IPS-20b (cell line): ENCODE data around the gene CHFR.
"Not testable (repeated sequence)": the region's sequence is repeated elsewhere in the genome, so short reads cannot be mapped to it uniquely, and the experiment has no call there.

Experiments used
- H3K27ac ChIP-seq: one replicate; pipeline ENCODE4 v1.5.1; 2013; ENCODE audit warnings: low read length
- H3K27me3 ChIP-seq: 2 replicates; pipeline ENCODE4 v1.6.1; 2013; ENCODE audit warnings: mild to moderate bottlenecking, low read length, inconsistent platforms; ENCODE audit not compliant: insufficient read depth
- H3K36me3 ChIP-seq: 2 replicates; pipeline ENCODE4 v1.6.1; 2013; ENCODE audit warnings: low read depth, mild to moderate bottlenecking, inconsistent platforms, low read length, moderate library complexity; ENCODE audit not compliant: insufficient read depth
- H3K4me1 ChIP-seq: 2 replicates; pipeline ENCODE4 v1.6.1; 2013; ENCODE audit warnings: mild to moderate bottlenecking, control low read depth, inconsistent platforms, low read length, moderate library complexity; ENCODE audit not compliant: insufficient read depth
- H3K4me3 ChIP-seq: 2 replicates; pipeline ENCODE4 v1.5.1; 2013; ENCODE audit warnings: mild to moderate bottlenecking, low read length, inconsistent platforms
- H3K9ac ChIP-seq: 2 replicates; pipeline ENCODE4 v1.6.1; 2013; ENCODE audit warnings: low read depth, mild to moderate bottlenecking, inconsistent platforms, low read length, moderate library complexity
- H3K9me3 ChIP-seq: 2 replicates; pipeline ENCODE4 v1.6.1; 2013; ENCODE audit warnings: mild to moderate bottlenecking, low read depth, low read length, inconsistent platforms; ENCODE audit not compliant: insufficient read depth

The CHFR gene

GRCh38 chr12:132908145-132909029 lies 21.0 kb upstream of the CHFR start:
- Histone ChIP-seq H3K27ac (no peak overlapping the region), H3K36me3 (no peaks in the 10 kb centered on the region), H3K9me3 (peaks cover 18% of the 10 kb centered on the region), H3K27me3 (peaks cover 23% of the 10 kb centered on the region), H3K4me1 (no peaks in the 10 kb centered on the region), H3K9ac (peak overlapping the region; percentile 63; the same call in 1 of the 2 replicates), H3K4me3 (peak overlapping the region; percentile 79)

- H3K27ac ChIP-seq, H3K4me1 ChIP-seq, H3K36me3 ChIP-seq: not testable (repeated sequence)
- Histone ChIP-seq H3K9me3 (peaks cover 16% of the 10 kb centered on the region), H3K4me3 (peak overlapping the region; percentile 79), H3K27me3 (peaks cover 23% of the 10 kb centered on the region), H3K9ac (peak overlapping the region; percentile 58; the same call in 1 of the 2 replicates)
Measured at GRCh38 chr12:132907789-132908144, 20.4 kb upstream of the CHFR start.

GRCh38 chr12:132907216-132907615 lies 19.8 kb upstream of the CHFR start:
- Histone ChIP-seq H3K4me3 (no peak overlapping the region), H3K9me3 (peaks cover 16% of the 10 kb centered on the region), H3K4me1 (no peaks in the 10 kb centered on the region), H3K27ac (no peak overlapping the region), H3K27me3 (peaks cover 23% of the 10 kb centered on the region), H3K36me3 (no peaks in the 10 kb centered on the region), H3K9ac (no peak overlapping the region)

- no peak overlapping the region for H3K27ac ChIP-seq
- H3K9me3 ChIP-seq = no peaks in the 10 kb centered on the region
- no peak overlapping the region for H3K9ac ChIP-seq
- H3K27me3 ChIP-seq = peaks cover 23% of the 10 kb centered on the region
- H3K4me1 ChIP-seq = no peaks in the 10 kb centered on the region
- no peak overlapping the region for H3K4me3 ChIP-seq
- H3K36me3 ChIP-seq = no peaks in the 10 kb centered on the region
Measured at GRCh38 chr12:132904718-132905328, 17.4 kb upstream of the CHFR start.

- H3K27me3 ChIP-seq = no peaks in the 10 kb centered on the region
- no peaks in the 10 kb centered on the region; the same call in 1 of the 2 replicates for H3K9me3 ChIP-seq
- no peaks in the 10 kb centered on the region for H3K36me3 ChIP-seq
- no peak overlapping the region for H3K4me3 ChIP-seq
- no peak overlapping the region for H3K9ac ChIP-seq
- no peak overlapping the region for H3K27ac ChIP-seq
- H3K4me1 ChIP-seq = no peaks in the 10 kb centered on the region
Measured at GRCh38 chr12:132899033-132899432, 11.6 kb upstream of the CHFR start.

- H3K27me3 ChIP-seq = no peaks in the 10 kb centered on the region
- H3K9me3 ChIP-seq = no peaks in the 10 kb centered on the region
- peaks cover 10% of the 10 kb centered on the region; the same call in 1 of the 2 replicates for H3K4me1 ChIP-seq
- H3K4me3 ChIP-seq = peak overlapping the region; percentile 80
- peak overlapping the region; percentile 89; the same call in 1 of the 2 replicates for H3K9ac ChIP-seq
- H3K27ac ChIP-seq = peak overlapping the region; percentile 89
- no peaks in the 10 kb centered on the region for H3K36me3 ChIP-seq
Measured at GRCh38 chr12:132888852-132889251, 1.4 kb upstream of the CHFR start.

GRCh38 chr12:132886529-132887477 lies 602 bp downstream of the CHFR start:
- Histone ChIP-seq H3K9me3 (no peaks in the 10 kb centered on the region), H3K4me1 (peaks cover 10% of the 10 kb centered on the region; the same call in 1 of the 2 replicates), H3K27me3 (no peaks in the 10 kb centered on the region), H3K4me3 (peak overlapping the region; percentile 91), H3K9ac (peak overlapping the region; percentile 57; the same call in 1 of the 2 replicates), H3K36me3 (peaks cover 7% of the 10 kb centered on the region; the same call in 1 of the 2 replicates), H3K27ac (no peak overlapping the region)

- H3K27me3 ChIP-seq = no peaks in the 10 kb centered on the region
- H3K36me3 ChIP-seq = peaks cover 16% of the 10 kb centered on the region
- H3K9me3 ChIP-seq = no peaks in the 10 kb centered on the region
- no peak overlapping the region for H3K9ac ChIP-seq
- H3K4me3 ChIP-seq = no peak overlapping the region
- H3K4me1 ChIP-seq = no peaks in the 10 kb centered on the region
- no peak overlapping the region for H3K27ac ChIP-seq
Measured at GRCh38 chr12:132881818-132882217, 5.6 kb downstream of the CHFR start.

GRCh38 chr12:132874620-132875019 lies 12.8 kb downstream of the CHFR start:
- not testable (repeated sequence) for H3K9me3 ChIP-seq, H3K9ac ChIP-seq, H3K4me1 ChIP-seq, H3K27ac ChIP-seq, H3K27me3 ChIP-seq, H3K4me3 ChIP-seq
- peaks cover 55% of the 10 kb centered on the region for H3K36me3 ChIP-seq

GRCh38 chr12:132874175-132874574 lies 13.2 kb downstream of the CHFR start:
- Histone ChIP-seq H3K4me1 (no peaks in the 10 kb centered on the region), H3K9ac (no peak overlapping the region), H3K36me3 (peaks cover 60% of the 10 kb centered on the region), H3K9me3 (no peaks in the 10 kb centered on the region), H3K4me3 (no peak overlapping the region), H3K27me3 (no peaks in the 10 kb centered on the region), H3K27ac (no peak overlapping the region)

GRCh38 chr12:132873724-132874123 lies 13.7 kb downstream of the CHFR start:
- Histone ChIP-seq H3K27me3 (no peaks in the 10 kb centered on the region), H3K4me1 (no peaks in the 10 kb centered on the region), H3K4me3 (no peak overlapping the region), H3K9ac (no peak overlapping the region), H3K36me3 (peaks cover 61% of the 10 kb centered on the region), H3K27ac (no peak overlapping the region), H3K9me3 (no peaks in the 10 kb centered on the region)
